IPS-18c (cell line): ENCODE measurements around the gene HVCN1.

Experiments used
- H3K4me3 ChIP-seq: 2 replicates; pipeline ENCODE4 v1.7.0; 2013; ENCODE audit warnings: low read depth, mild to moderate bottlenecking, low read length, moderate library complexity; ENCODE audit not compliant: insufficient read depth
- H3K9me3 ChIP-seq: one replicate; pipeline ENCODE4 v1.6.1; 2013; ENCODE audit warnings: mild to moderate bottlenecking, low read length, moderate library complexity; ENCODE audit not compliant: control insufficient read depth, insufficient read depth

The HVCN1 gene

DNA sequence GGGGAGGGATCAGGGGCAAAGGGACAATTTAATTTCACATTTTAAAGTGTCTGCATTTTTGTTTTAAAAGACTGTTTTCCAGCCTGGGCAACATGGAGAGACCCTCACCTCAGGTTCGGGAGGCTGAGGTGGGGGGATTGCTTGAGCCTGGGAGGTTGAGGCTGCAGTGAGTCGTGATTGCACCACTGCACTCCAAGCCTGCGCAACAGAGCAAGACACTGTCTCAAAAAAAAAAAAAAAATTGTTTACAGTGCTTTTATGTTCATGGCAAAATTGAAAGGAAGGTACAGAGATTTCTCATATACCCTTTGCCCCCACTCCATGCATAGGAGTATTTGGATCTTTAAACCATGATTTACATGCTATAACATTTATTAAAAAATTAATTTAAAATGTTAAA lies 16.4 kb upstream of the HVCN1 start:
- Histone ChIP-seq H3K4me3 (no peak overlapping the region), H3K9me3 (no peaks in the 10 kb centered on the region)

DNA sequence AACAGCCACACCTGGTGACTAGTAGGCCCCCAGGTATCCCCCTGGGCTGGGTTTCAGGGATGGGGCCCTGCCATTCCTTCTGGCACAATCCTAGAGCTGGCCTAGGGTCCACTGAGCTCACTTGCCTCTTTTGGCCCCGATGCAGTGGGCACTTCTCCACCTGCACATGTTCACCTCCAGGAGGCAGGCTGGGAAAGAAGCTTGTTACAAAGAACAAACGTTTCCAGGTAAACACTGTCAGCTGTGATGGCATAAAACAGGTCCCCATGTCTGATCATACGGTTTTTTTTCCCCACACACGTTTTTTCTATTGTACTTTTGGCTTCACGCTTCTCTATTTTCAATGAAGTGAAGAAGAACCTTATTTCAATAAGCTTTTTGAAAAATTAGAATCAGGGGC lies 15.8 kb upstream of the HVCN1 start:
- Histone ChIP-seq H3K9me3 (no peaks in the 10 kb centered on the region), H3K4me3 (no peak overlapping the region)

DNA sequence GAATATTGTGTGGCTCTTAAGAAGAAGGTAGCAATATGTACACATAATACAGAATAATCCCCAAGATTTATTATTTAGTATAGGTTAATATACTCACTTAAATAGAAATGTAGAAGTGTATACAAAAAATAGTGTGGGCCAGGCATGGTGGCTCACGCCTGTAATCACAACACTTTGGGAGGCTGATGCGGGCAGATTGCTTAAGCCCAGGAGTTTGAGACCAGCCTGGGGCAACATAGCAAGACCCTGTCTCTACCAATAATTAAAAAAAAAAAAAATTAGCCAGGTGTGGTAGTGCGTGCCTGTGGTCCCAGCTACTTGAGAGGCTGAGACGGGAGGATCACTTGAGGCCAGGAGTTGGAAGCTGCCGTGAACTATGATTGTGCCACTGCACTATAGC lies 15.3 kb upstream of the HVCN1 start:
- no peaks in the 10 kb centered on the region for H3K9me3 ChIP-seq

DNA sequence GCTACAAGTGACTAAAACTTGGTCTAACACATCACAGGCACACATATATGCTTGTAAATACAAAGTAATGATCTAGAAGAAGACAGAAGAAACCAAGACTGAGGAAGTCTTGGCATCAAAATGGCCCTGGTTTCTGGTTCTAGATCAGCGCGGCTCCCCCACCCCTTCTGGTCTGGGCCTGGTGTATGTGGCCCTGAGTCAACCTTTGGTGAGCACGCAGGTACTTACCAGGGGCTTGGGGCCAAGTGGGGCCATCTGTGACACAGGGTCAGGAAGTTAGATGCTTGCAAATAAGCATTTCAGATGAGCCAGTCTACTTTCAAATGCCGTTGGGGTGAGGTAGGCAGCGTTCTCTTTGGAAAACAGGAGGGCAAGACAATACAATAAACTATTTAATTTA lies 13.2 kb upstream of the HVCN1 start:
- no peaks in the 10 kb centered on the region for H3K9me3 ChIP-seq
- H3K4me3 ChIP-seq: no peak overlapping the region

More for the DNA sequence above, 15.3 kb upstream of the HVCN1 start:
- H3K4me3 ChIP-seq: no peak overlapping the region

DNA sequence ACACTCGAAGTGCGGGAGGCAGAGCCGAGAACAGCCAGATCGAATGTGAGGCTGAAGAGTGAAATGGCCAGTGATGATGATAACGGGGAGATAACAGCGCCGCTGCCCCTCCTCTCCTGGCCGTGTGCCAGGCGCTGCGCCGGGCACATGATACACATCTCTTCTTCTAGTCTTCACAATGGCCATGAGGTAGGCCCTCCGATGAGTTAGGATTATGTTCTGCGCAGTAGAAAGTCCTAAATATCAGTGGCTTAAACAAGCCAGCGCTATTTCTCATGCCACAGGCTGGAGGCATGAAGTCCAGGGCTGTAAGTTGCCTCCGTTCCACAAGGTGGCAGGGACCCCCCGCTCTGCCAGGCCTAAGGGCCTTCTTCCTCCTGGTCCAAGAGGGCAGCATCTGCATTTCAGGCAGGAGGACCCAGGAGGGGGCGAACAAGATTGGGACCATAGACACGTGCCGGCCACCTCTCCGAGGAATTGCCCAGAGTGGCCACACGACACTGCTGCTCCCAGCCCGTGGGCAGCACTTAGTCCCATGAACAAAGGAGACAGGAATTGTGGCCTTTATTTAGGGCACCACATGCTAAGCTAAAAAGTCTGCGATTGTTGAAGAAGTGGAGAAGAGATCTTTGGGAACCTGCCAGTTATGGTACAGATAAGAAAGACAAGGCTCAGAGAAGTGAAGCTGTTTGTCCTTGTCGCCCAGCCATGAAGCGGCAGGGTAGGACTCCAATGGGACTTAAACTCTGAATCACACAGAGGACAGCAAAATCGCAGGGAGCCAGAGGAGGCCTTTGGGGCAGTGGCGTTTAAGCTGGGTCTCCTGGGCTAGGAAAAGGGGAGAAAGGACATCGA lies 10.9 kb upstream of the HVCN1 start:
- Histone ChIP-seq H3K4me3 (no peak overlapping the region), H3K9me3 (peaks cover 2% of the 10 kb centered on the region)

DNA sequence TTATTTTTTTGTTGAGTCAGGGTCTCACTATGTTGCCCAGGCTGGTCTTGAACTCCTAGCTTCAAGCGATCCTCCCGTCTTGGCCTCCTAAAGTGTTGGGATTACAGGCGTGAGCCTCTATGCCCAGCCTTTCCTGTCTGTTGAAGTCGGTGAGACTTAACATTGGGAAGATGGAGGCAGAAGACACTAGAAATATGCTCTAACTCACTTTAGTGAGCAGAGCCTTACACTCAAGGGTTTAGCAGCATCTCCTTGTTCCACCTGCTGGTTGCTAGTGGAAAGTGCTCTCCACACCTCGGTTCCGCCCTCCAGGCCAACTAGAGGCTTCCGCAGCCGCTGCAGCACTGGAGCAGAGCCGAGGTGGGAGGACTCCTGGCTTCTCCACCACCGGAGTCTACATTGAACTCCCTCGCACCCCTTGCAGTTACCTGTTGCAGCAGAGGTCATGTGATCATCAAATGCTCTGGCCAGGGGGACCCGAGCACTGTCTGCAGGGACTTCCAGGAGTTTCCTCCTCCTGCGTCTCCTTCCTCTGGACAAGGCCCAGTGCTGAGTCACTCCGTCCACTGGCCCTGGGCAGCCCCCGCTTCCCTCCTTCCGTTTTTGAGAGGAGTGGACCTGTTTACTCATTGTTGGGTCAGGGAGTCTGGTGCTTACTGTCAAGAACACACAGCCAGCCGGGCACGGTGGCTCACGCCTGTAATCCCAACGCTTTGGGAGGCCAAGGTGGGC lies 9.4 kb upstream of the HVCN1 start:
- Histone ChIP-seq H3K4me3 (no peak overlapping the region), H3K9me3 (peaks cover 2% of the 10 kb centered on the region)

DNA sequence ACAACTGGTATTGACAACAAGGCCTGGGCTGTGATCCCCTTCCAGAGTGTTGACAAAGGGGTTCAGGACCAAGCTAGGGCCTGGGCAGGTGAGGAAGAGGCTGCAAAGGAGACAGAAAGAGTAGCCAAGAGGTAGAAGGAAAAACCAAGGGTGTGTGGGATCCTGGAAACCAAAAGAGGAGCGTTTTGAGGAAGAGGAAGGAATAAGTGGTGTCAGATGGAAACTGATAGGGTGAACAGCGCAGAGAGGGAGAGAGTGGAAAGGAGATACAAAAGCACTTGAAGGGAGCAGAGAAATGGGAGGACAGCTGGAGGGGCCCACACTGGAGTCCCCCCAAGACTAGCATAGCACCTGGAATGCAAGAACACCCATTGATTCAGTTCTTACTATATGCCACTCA lies 8.3 kb upstream of the HVCN1 start:
- Histone ChIP-seq H3K4me3 (no peak overlapping the region), H3K9me3 (peaks cover 2% of the 10 kb centered on the region)

DNA sequence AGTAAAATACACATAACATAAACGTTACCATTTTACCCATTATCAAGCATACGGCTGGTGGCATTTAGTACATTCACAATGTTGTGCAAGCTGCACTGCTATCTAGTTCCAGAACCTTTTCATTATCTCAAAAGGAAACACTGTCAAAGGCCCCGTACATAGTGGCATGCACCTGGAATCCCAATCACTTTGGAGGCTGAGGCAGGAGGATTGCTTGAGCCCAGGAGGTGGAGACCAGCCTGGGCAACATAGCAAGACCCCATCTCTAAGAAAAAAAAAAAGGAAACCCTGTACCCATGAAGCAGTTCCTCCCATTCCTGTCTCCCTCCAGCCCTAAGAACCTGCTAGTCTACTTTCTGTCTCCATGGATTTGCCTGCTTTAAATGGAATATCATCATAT lies 7.4 kb upstream of the HVCN1 start:
- Histone ChIP-seq H3K4me3 (no peak overlapping the region), H3K9me3 (peaks cover 2% of the 10 kb centered on the region)

DNA sequence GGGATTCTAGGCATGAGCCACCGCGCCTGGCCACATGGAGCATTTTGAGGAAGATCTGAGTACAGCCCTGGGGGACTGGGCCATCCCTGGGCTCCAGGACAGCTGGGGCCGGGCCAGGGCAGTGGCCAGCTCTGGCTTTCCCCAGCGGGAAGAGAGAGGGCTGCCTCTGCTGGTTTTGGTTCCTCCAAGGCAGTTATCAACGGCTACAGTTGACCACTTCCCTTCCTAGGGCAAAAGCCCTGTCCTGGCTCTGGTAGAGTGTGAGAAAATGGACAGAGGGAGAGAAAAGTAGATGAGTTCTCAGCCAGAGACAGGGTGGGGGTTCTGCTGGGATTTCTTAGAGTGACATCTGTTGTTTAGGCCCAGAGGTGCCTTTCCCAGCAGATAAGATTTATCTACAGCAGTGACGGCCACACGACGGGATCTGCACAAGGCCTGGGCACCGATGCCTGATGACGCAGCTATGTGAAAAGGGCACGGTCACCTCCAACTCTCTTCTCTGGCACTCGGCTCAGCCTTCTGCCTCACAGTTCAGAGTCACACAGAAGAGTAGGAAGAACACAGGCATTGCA lies 5.5 kb upstream of the HVCN1 start:
- peaks cover 2% of the 10 kb centered on the region for H3K9me3 ChIP-seq
- H3K4me3 ChIP-seq: no peak overlapping the region

DNA sequence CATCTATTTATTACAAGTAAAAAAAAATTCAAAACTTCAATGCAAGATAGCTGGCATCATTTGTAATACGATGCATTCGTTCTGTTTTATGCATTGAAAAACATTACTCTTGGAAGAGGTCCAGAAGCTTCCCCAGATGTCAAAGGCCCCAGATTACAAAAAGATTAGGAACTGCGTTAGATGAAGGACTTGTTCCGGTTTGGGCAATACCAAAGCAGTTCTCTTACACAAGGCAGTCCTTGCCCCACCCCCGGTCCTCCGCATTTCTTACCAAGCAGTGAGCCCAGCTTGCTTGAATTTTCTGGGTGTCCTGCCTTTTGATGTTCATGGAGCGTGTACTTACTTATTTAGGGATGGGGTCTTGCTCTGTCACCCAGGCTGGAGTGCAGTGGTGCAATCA lies 4.8 kb upstream of the HVCN1 start:
- H3K4me3 ChIP-seq: no peak overlapping the region

DNA sequence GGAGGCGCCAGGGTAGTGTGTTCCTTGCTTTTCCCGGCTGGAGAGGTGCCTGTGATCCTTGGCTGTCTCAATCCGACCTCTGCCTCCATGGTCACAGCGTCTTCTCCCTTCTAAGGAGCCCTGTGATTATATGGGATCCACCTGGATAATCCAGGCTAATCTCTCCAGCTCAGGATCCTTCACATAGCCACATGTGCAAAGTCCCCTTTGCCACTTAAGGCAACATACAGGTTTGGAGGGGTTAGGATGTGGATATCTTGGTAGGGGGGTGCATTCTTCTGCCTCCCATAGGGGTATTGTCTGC lies 1.2 kb upstream of the HVCN1 start:
- 0 out of 2 replicates have a peak overlapping the region, but pooled peaks have one; percentile 58 for H3K4me3 ChIP-seq
- no peaks in the 10 kb centered on the region for H3K9me3 ChIP-seq

More for the DNA sequence above, 4.8 kb upstream of the HVCN1 start:
- H3K9me3 ChIP-seq: peaks cover 2% of the 10 kb centered on the region

DNA sequence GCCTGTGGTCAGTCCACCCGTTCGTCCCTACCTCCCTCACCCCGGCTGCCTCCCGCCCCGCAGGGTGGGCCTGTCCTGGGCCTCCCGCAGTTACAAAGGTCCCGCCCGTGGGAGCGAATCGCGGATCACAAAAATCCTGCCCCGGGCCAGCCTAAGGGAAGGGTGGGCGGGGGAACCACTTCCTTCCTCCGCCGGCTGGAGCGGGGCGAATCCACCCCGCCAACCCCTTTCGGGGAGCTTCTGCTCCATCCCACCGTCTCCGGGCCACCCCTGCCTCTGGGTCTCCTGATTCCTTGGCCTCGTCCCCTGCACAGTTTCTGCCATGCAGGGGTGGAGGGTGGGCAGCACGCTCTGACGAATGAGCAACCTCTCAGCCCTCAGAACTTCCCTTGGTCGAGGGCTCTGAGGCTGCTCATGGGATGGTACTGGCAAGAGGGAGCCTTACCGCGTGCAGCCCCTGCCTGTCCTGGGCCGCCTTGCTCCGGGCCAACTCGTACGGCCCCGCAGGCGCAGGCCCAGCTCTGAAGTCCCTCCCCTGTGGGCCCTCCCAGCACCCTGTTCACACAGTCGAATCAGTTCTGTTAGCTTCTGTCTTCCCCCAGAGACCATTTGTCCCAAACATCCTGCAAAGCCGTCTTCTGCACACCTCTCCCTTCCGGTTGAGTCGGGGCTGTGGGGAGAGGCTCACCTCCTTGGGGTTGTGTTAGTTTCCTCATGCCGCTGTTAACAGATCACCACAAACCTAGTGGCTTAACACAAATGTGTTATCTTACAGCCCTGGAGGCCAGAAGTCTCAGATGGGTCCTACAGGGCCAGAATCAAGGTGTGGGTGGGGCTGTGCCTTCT lies 589 bp upstream of the HVCN1 start:
- H3K9me3 ChIP-seq: no peaks in the 10 kb centered on the region
- peak overlapping the region; percentile 58 for H3K4me3 ChIP-seq

DNA sequence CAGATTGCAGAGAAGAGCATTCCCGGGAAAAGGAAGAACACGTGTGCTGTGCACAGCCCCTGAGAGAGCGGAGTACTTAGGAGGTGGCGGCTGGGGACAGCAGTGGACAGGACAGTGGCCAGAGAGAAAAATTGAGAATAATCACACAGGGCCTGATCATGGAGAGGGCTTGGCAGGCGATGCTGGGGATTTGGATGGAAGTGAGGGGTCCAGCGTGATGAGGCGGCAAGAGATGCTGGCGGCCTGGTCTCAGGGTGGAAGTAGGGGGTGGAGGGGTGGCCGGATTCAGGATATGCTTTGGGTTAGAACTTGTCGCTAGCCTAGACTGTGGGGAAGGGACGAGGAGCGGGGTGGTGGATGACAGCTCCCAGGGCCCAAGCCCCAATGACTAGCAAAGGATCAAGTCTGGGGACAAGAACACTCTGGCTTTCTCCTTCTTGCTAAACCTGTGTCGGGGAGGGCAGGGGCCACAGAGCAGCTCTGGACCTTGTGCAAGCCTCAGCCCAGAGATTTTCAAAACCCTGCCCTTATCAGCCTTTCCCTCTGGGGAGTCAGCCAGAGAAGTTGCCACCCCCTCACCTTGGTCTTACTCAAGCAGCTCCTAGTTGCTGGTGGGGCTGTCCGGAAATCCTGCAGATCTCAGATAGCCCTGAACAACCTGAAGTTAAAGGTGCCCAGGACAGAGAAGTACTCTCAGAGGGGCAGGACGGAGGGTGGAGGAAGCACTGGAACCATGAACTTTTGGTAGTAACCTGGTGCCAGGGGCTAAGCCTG lies 1.3 kb downstream of the HVCN1 start:
- no peak overlapping the region for H3K4me3 ChIP-seq

DNA sequence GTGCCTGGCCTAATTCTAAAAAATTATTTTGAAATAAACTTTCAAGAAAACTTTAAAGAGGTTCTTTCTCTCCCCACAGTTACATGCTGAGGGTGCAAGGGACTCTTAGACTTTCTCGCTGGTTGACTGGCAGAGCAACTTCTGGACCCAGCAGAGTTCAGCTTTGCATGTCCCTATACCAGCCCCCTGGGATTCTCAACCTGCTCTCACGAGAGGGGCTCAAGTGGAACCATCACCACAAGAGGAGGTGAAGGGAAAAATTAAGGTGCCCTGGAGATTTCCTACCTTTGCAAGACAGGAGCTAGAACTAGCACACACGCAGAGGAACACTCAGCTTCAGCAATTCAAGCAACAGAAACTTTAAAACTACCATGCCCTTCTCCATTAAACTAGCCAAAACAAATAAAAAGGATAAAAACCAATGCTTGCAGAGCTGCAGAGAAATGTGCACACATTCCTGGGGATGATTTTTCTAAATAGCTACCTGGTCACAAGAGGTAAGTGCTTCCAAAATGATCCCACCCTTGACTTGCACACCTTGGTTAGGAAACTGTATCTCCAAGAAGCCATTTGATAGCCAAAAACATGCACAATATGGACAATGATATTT lies 2.5 kb downstream of the HVCN1 start:
- H3K4me3 ChIP-seq: no peak overlapping the region
- no peaks in the 10 kb centered on the region for H3K9me3 ChIP-seq

More for the DNA sequence above, 1.3 kb downstream of the HVCN1 start:
- no peaks in the 10 kb centered on the region for H3K9me3 ChIP-seq

DNA sequence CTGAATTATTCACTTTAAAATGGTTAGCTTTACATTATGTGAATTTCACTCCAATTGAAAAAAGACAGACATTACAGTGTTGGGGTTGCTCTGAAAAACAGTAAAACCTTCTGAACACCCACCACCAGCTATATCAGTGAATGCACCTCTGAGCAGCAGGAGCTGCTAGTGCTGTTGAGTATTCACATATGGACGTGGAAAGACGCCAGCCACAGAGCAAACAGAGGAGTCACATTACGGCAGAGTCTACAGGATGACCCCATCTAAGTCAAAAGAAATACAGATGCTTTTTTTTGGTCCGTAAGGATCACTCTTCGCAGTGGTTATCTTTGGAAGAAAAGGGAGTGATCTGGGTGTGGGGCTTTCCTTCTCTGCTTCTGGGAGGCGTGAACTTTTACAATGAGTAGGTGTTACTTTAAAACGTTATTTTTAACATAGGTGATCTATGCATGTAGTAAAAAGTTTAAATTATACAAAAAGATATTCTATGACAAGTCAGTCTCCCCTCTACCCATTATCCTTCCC lies 4.5 kb downstream of the HVCN1 start:
- Histone ChIP-seq H3K4me3 (no peak overlapping the region), H3K9me3 (no peaks in the 10 kb centered on the region)

DNA sequence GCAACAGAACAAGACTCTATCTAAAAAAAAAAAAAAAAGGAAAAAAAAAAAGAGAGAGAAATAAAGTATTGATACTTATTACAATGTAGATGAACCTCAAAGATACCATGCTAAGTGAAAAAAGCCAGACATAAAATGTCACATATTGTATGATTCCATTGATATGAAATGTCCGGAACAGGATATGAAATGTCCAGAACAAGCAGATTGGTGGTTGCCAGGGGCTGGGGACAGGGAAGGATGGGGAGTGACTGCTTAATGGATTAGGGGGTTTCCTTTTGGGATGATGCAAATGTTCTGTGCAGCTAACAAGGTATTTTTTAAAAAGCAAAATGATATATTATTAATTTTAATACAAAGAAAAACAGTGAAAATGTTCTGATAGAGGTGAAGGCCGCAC lies 5.0 kb downstream of the HVCN1 start:
- Histone ChIP-seq H3K4me3 (no peak overlapping the region), H3K9me3 (no peaks in the 10 kb centered on the region)
